Stimulated activated CD8-positive, alpha-beta memory T cell treated with anti-CD3 and anti-CD28 coated beads, Interleukin-7, amount 100 ng/mL, for 48 hours (primary cell): ENCODE results near the gene MEF2A.

Experiments used
- DNase-seq, 2 donors: peaks; one replicate each; pipeline ENCODE4 v3.0.0-alpha.2; 2020; ENCODE audit warnings: low read depth in 1 of 2; ENCODE audit errors: extremely low read depth in 1 of 2

The MEF2A gene

DNA sequence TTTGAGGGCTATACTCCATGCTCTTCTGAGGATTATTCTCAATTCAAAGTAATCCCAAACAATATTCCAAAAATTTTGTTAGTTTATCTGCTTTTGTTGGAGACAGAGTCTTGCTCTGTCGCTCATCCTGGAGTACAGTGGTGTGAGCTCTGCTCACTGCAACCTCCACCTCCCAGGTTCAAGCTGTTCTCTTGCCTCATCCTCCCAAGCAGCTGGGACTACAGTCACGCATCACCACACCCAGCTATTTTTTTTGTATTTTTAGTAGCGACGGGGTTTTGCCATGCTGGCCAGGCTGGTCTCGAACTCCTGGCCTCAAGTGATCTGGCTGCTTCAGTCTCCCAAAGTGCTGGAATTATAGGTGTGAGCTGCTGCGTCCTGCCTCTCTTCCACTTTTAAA is 39.1 kb downstream of the MEF2A start:
- DNase-seq: no peak

DNA sequence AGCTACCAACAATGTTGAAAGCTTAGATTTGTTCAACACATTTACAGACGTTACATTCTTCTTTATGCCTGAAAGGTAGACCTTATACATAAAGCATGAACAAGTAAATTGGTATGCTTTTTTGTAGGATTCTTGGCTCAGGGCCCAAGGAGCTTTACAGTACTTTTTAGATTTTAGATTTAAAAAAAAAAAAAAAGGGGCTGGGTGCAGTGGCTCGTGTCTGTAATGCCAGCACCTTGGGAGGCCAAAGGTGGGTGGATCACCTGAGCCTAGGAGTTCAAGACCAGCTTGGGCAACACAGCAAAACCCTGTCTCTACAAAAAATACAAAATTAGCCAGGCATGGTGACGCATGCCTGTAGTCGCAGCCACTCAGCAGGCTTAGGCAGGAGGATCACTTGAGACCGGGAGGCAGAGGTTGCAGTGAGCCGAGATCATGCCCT is 39.7 kb downstream of the MEF2A start:
- no peak for DNase-seq

DNA sequence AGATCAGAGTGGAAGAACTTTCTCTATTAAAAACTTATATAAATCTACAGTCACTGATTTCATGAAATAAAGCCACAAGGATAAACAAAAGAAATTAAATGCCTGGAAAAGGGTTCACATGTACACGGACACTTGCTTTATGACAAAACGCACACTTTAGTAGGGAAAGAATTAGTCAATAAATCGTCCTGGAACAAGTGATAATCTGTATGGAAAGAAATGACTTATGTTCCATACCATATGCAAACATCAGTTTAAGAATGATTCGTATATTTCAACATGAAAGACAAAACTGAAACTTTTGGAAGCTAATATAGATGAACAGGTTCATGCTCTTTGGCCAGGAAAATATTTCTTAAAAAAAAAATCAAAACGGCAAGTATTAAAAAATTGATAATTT is 40.2 kb downstream of the MEF2A start:
- DNase-seq: no peak

DNA sequence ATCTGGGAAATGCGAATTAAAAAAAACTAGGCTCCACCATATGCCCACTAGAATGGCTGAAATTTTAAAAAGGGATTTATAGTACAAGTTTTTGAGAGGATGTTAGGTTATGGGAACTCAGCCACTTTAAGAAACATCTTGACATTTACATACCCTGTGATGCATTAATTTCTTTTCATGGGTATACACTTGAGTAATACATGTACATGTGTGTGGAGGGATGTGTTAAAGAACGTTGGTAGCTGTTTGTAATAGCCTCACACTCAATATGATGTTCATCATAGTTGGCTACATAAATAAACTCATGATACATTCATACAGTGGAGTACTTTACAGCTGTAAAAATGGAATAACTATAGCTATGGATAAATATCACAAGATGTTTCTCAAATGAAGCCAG is 40.9 kb downstream of the MEF2A start:
- no peak for DNase-seq

DNA sequence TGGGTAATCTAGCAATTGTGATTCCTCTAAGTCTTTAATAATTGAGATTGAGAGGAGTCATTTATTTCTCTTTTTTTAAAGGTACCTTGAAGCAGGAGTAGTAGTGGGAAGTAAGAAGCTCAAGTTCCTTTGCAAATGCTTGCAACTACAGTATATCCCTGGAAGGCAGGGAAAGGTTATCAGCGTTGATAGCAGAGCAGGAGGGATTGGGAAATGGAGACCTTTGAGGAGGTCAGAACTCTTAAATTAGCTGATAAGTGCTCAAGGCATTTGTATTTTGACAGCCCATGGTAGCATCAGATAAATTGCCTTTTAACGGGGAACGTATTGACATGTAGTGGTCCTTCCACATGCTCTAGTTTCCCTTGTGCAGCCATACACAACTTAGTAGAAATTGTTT is 47.7 kb downstream of the MEF2A start:
- no peak for DNase-seq

DNA sequence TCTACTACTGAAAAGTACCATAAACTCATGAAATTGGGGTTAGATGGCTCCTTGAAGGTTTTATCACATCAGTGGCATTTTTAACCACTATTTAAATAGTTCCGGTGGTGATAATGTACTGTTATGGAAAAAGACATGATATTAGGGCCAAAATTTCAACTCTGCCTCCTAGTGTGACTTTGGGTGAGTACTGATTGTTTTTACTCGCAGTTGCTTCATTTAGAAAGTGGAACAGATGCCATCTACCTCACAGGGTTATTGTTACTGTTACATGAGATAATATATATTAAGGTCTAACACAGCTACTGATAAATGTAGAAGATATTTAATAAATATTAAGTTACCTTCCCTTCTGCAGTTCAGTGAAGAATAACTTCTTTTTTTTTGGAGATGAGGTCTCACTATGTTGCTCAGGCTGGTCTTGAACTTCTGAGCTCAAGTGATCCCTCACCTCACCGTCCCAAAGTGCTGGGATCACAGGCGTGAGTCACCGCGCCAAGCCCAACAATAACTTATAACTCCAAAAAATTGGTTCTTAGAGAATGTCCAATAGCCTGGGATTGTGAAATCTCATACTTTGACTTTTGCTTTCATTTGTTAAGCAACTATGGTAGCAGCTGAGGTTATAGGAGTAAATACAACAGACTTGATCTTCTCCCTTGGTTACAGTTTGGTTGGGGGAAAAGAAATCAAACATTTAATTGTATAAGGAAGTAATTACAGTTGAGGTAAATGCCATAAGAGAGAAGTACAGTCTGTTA is 48.3 kb downstream of the MEF2A start:
- no peak for DNase-seq

DNA sequence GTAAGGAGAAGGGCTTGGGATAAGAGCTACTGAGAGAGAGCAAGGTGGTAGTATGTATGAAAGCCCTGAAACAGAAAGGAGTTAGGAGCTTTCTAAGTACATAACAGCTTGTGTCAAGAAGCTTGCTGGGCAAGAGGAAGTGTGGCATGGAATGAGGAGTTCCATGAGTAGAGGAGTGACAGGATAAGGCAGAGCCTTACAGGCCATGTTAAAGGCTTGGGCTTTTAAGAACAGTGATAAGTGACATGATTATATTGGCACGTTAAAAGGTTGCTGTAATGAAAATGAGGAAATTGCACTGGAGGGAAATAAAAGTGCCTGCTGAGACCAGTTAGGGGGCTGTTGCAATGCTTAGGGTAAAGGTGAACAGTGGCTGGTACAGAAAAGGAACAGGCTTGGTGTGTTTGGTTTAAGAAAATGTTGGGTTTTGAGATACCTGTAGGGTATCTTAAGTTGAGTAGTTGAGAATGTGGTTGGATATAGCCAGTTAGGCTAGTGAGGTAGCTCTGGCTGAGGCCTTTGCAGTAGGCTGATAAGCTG is 49.0 kb downstream of the MEF2A start:
- DNase-seq: no peak

DNA sequence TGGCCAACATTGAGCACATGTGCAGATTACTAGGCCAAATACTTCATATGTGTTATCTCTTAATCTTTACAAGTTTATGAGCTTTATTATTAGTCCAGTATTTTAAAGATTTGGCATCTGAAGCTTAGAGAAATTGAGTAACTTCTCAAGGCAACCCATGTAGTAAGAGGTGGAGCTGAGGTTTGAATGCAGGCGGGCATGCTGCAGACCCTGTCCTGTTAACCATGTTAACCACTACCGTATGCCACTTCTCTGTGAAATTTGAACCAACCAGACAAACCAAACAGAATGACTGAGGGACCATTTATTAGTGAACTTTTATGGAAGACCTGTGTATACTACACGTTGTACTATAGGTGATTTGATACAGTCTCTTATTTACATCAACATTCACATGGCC is 49.7 kb downstream of the MEF2A start:
- no peak for DNase-seq

DNA sequence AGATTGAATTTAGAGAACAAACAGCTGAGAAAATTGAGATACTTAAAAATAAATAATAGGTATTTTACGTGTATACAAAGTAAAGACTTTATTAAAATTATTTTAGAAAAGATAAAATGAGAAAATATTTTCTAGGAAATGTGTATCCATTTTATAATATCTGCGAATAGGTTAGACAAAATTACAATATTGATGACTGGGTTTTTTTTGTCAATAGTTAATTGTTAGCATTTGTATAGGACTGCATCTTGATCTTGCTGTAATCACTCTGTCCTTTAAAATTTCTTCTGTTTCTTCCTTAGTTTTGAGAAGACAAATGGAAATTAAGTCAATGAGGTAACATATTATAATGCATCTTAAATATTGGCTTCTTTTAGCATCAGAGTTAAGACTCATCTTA is 50.3 kb downstream of the MEF2A start:
- no peak for DNase-seq

DNA sequence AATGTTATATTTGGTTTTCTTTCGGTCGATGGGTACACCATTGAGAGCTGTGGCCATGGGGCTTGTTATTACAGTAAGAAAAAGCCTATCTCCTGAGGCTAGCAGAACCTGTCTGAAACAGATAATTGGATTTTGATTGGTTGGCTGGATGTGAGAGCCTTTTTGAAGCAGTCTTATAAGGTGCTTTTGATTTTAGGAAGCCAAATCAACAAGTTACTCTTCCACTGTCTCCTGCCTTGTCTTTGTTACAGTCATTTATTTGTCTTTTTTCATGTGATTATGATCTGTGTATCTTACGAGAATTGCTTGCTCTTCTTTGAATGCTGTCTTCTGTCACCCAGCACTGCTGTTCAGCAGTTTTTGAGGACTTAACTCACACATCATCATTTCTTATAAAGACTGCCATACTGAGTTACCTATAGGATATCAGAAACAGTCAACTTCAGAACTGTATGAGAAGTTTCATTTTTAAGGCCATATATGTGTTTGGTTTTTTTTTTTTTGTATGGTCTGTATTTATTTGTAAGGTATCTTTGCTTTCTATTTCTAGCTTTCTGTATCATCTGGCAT is 51.1 kb downstream of the MEF2A start:
- no peak for DNase-seq

DNA sequence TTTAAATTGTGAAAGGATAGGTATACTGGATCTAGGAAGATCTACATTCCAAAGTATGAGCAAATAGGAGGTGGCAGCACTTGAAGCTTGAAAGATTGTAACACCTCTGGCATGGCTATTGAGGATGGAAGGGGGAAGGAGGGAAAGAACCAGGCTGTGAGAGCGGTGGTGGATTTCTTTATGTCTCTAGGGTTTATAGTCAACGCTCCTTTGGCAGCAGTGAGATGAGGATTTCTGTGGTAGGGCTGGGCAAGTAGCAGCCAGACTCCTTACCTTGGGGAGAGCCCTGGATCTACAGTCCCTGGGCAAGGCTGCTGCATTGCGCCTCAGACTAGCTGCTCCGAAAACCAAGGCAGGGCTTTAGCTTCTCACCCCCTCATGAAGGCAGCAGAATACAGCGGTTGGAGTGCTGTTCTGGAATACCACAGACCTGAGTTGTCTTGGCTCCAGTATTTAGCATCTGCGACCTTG is 53.2 kb downstream of the MEF2A start:
- no peak for DNase-seq

DNA sequence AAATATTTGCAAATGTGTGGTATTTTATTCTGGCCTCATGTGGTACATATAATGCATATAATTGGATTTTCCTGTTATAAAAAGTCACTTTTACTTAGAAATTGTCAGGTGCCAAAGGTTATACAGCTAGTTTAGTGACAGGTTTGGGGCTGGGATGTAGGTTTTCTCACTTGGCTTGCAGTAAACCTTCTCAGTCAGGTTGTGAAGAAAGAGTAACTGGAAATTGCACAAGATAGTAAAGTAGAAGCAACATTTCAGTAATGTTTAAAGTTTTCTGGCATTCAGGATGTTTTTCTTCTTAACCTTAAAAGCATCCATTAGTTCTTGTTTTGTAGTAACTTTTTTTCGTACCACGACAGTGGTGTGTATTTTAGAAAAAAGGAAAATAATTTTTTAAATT is 53.9 kb downstream of the MEF2A start:
- no peak for DNase-seq

DNA sequence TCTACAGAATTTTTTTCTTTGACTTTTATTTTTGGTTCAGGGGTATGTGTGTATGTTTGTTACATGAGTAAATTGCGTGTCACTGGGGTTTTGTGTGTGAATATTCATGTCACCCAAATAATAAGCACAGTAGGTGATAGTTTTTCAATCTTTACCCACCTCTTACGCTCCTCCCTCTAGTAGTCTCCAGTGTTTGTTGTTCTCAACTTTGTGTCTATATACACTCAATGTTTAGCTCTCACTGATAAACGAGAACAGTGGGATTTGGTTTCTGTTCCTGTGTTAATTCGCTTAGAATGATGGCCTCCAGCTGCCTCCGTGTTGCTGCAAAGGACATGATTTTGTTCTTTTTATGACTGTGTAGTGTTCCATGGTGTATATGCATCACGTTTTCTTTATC is 54.4 kb downstream of the MEF2A start:
- DNase-seq: no peak

DNA sequence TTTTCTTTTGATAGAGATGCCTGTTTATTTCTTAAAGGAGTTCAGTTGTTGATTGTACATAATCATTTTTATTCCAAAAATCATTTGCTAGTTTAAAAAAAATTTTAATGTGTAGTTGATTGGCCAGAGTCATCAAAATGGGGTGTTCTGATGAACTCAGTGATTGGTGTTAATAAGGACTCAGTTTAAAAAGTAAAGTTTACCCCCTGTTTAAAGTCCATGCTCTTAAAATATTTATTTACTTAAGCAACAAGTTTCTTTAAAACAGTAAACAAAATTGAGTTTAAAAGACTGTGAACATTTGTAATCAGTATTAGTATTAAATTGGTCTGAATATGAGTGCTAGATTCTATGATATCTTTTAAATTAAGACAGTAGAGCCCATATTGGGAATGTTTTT is 56.0 kb downstream of the MEF2A start:
- DNase-seq: no peak

DNA sequence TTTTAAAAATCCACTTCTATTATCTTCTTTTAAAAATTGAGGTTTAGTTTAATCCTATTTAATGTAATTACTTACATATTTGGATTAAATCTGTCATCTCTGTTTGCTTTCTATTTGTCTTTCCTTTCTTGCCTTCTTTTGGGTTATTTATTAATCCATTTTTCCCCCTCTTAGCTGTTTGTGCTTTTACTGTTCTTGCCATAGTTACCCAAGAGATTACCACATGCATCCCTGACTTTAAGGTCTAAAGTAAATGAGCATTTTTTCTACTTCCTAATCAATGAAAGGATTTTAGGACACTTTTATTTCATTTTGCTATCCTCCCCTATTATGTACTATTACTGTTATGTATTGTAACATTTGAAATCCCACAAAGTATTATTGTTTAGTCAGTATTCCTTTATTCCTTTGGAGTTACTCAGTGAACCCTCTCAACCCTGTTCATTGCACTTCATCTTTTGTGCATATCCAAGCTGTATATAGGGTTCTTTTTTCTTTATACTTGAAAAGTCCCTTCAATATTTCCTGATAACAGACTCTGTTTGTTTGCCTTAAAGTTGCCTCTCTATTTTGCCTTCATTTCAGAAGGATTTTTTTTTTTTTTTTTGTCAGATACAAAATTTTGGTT is 62.7 kb downstream of the MEF2A start:
- DNase-seq: no peak

DNA sequence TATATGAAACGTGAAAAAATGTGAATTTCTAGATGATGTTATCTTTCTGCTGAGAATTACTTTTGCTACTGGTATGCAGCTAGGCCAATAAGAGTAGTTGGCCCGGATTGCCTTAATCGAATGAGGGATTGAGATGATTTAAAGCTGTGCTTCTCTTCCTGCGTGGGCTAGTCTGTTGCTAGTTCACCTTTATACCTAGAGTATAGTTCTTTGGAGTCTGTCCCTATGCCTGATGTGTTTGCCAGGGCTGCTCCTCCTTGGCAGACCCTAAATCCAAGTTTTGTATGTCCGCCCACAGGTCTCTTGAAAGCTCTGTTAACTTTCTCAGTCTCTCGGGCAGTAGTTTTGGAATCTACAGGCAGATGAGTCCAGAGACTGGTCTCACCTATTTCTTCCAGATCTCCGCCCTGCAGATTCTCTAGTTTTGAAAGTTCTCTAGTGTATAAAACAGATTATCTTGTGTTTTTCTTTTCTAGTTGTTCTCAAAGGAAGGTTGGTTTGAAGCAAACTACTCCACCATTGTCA is 64.9 kb downstream of the MEF2A start:
- no peak for DNase-seq

DNA sequence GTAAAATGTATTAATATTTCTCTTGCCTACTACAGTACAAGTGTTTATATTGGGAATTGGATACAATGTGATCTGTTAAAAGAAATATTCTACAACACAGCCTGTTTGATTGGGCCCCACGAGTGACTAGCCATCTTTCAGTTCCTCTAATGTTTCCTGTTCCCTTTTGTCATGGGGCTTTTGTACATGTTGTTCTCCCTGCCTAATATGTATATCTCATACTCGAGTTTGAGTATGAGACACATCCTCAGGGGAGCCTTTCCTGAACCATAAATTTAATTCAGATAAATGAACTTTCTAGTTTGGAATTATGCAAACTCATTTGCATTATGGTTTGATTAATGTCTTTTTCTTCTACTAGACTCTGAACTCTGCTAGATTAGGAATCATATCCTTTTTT is 65.5 kb downstream of the MEF2A start:
- no peak for DNase-seq

DNA sequence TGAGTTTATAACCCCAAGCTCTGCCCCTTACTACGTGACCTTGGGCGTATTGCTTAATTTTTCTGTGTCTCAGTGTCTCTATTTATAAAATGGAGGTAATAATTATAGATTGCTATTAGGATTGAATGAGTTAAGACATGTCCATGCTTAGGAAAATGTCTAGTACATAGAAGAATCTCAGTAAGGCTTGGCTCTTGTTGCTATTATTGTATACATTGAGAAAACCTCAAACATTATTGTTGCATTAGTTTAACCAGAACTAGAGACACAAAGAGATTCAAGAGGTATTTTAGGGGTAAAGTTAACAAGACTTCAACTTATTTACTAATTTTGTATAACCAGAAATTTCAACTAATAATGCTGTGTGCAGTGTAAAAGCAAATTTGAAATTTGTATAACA is 66.7 kb downstream of the MEF2A start:
- DNase-seq: no peak

DNA sequence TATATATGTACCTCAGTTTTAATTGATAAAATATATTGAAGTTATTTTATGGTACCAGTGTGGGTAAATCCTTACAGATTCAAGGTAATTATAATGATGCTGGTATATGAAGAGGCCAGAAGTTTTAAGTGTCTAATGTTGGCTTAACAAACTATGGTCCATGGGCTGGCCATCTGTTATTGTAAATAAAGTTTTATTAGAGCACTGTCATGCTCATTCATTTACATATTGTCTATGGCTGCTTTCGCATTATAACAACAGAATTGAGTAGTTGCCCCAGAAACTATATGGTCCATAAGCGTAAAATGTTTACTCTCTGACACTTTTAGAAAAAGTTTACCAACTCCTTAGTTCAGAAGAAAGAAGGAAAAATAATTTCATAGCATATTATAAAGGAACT is 67.9 kb downstream of the MEF2A start:
- DNase-seq: no peak

DNA sequence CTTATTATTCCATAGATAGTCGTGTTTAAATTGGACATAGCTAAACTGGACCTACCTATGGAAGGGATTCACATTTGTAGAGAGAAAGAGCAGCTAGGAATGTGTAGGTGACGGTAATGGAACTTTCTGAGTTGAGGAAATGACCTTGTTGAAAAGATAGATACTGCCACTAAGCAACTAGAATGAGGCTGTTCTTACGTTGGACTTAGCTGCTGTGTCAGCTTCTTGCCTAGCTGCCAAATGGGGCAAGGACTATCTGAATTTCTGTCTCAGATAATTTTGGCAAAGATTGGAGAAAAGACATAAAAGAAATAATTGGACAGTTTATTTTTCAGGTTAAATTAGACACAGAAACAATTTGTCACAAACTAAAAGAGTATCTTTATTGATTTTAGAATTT is 68.8 kb downstream of the MEF2A start:
- no peak for DNase-seq

DNA sequence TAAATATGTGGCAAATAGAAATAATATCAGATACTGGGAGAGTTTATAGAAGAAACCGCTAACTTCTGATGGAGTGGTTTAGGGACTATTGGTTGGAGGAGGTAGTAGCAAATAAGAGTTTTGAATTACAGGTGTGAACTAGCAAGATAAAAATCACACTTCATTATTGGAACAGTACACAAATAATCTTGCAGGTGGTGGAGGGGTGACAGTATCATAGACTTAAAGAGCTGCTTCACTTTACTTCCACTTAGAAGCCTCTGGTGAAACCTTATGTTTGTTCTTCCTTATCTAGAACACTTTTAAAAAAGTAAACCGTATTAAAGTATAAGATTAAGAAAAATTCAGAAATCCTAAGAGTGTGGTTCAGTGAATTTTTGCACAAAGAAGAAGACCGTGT is 69.4 kb downstream of the MEF2A start:
- no peak for DNase-seq

DNA sequence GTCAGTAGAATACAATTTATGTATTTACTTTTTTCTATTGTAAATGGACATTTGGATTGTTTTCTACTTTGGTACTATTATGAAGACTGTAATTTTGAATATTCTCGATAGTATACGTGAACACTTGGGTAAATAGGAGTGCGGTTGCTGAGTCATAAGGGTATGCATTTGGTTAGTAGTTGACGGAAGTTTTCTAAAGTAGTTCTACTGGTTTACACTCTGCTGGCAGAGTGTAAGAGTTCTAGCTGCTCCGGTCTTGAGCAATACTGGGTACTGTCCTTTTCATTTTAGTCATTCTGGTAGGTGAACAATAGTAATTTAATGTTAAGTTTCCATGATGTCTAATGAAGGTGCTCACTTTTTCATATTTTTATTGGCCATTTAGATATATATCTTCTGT is 70.0 kb downstream of the MEF2A start:
- no peak for DNase-seq
